Upper lobe of left lung (tissue), 4 donors: ENCODE data around the gene HMBS.

Source experiments
- EP300 ChIP-seq, 4 donors: sonication (generic); formaldehyde crosslinking; IDR thresholded peaks; one replicate each; pipeline ENCODE4 v1.5.1; 2017; ENCODE audit warnings: antibody characterized with exemption in 4 of 4, control low read depth in 2 of 4
- POLR2A ChIP-seq, 4 donors: fragments of 450-650 bp; IDR thresholded peaks; one replicate each; pipeline ENCODE4 v1.5.1; 2016 to 2017; ENCODE audit warnings: antibody characterized with exemption in 4 of 4, mild to moderate bottlenecking in 2 of 4
- POLR2AphosphoS5 ChIP-seq, 2 donors: sonication (generic); formaldehyde crosslinking; IDR thresholded peaks; one replicate each; pipeline ENCODE4 v1.5.1; 2017; ENCODE audit warnings: antibody characterized with exemption in 2 of 2
- TF ChIP-seq, protein P1 (sequence below), 6 experiments: fragments of 450-650 bp in 4 of 6; fragments of 200-600 bp in 2 of 6; sonication (generic) in 2 of 6; IDR thresholded peaks; one replicate each; pipeline ENCODE4 v1.5.1; 2016 to 2019; ENCODE audit warnings: antibody characterized with exemption in 6 of 6

DNA sequence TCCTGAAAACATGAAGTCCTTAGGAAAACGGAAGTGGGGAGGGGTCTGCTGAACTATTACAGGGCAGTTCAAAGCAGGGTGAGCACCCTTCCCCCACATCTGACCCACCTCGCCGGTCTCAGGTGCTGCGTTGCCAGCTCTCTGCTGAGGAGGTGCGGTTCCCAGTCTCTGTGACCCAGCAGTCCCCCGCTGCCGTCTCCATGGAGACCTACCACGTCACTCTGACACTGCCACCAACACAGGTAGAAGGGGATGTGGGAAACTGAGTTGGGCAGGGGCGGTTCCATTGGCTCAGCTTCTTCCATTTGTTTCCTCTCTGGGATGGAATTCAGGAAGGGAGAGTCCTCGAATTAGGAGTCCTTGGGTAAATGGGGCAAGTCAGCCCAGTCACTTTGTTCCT, 25.8 kb downstream of the HMBS start:
- TF ChIP-seq, protein P1, sequence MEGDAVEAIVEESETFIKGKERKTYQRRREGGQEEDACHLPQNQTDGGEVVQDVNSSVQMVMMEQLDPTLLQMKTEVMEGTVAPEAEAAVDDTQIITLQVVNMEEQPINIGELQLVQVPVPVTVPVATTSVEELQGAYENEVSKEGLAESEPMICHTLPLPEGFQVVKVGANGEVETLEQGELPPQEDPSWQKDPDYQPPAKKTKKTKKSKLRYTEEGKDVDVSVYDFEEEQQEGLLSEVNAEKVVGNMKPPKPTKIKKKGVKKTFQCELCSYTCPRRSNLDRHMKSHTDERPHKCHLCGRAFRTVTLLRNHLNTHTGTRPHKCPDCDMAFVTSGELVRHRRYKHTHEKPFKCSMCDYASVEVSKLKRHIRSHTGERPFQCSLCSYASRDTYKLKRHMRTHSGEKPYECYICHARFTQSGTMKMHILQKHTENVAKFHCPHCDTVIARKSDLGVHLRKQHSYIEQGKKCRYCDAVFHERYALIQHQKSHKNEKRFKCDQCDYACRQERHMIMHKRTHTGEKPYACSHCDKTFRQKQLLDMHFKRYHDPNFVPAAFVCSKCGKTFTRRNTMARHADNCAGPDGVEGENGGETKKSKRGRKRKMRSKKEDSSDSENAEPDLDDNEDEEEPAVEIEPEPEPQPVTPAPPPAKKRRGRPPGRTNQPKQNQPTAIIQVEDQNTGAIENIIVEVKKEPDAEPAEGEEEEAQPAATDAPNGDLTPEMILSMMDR (IDR thresholded peaks at IDR 0.05): no peak
- TF ChIP-seq POLR2A (IDR thresholded peaks at IDR 0.05) (no peak), EP300 (IDR thresholded peaks at IDR 0.05) (no peak), POLR2AphosphoS5 (IDR thresholded peaks at IDR 0.05) (no peak)
